ENCODE measurements around the gene FAM227A.
"Not testable (repeated sequence)": the region's sequence is repeated elsewhere in the genome, so short reads cannot be mapped to it uniquely, and the experiment has no call there.

Gene FAM227A

GRCh38 chr22:38611559-38611958 is 44.6 kb downstream of the FAM227A start:
- DNase-seq (ENCODE audit: low read depth, low spot score) = no peak

- no peak for DNase-seq (ENCODE audit: low read depth, low spot score)
Measured at GRCh38 chr22:38610234-38610633, 46.0 kb downstream of the FAM227A start.

DNA sequence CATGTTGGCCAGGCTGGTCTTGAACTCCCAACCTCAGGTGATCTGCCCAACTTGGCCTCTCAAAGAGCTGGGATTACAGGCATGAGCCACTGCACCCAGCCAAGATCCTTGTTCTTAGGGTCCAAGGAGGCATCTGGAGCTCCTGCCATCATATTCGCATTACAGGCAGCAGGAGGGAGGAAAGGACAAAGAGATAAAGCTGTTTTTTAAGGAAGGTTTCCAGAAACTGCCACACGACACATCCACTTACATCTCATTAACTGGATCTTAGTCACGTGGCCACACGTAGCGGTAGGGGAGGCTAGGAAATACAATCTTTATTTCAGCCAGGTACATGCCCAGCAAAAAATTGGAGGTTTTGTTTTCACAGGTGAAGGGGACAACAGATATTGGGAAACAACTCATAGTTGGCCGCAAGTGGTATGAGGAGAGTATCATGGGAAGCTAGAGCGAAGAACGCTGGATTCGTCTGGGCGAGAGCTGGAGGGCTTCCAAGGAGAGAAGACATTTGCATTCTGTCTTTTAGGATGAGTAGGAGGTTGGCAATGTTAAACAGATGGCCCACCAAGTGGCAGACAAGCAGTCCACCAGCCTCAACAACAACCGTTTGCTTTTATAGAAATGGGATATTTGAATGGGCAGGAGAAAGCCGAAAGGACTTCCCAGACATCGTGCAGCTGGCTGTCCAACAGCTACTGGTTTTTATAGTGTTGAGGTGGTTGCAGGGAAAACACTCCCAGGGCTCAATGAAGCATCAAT is 47.0 kb downstream of the FAM227A start:
- no peak for DNase-seq (ENCODE audit: low read depth, low spot score)

- no peak for DNase-seq (ENCODE audit: low read depth, low spot score)
Measured at GRCh38 chr22:38607680-38608079, 48.5 kb downstream of the FAM227A start.

GRCh38 chr22:38602166-38602565 is 54.0 kb downstream of the FAM227A start:
- no peak for DNase-seq (ENCODE audit: low read depth, low spot score)

DNA sequence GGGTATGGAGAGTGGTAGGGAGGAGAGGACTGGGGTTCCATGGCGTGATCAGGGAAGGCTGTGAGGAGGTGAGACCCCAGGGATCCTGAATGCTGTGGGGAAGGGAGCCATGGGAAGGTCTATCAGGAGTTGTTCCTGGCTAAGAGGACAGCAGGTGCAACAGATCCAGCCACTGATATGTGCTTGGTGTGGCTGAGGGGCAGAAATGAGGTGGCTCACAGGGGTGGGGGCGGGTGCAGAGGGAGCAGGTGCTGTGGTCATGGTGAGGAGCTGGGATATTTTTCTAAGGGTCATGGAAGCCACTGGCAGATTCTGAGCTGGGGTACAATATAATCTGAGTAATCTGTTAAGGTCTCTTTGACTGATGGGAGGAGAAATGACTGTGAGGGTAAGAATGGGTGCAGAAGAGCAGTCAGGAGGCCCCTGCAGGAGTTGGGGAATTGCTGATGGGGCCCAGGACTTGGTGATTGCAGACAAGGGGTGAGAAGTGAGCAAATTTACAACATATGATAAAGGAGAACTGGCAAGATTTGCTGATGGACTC is 54.9 kb downstream of the FAM227A start:
- DNase-seq (ENCODE audit: low read depth, low spot score) = no peak

- DNase-seq (ENCODE audit: low read depth, low spot score) = no peak
Measured at GRCh38 chr22:38599466-38599865, 56.7 kb downstream of the FAM227A start.

- DNase-seq (ENCODE audit: low read depth, low spot score) = not testable (repeated sequence)
Measured at GRCh38 chr22:38582923-38583322, 73.3 kb downstream of the FAM227A start.

DNA sequence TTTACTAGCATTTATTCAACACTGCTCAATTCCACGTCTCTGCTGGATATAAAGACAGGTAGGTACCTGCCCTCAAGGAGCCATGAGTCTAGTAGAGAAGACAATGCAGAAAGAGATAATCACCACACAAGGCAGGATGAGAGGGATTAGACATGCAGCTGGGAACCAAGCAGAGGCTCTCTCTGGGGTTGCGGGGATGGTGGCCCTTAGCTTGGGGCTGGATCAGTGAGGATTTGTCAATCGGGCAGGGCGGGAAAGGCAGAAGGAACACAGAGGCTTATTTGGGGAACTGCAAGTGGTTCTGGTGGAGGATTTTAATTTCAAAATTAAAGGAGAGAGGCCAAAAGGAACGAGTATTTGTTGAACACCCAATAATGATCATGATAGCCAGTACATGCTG is 77.7 kb downstream of the FAM227A start:
- DNase-seq (ENCODE audit: low read depth, low spot score) = no peak

GRCh38 chr22:38572065-38572464 is 84.1 kb downstream of the FAM227A start:
- no peak for DNase-seq (ENCODE audit: low read depth, low spot score)

DNA sequence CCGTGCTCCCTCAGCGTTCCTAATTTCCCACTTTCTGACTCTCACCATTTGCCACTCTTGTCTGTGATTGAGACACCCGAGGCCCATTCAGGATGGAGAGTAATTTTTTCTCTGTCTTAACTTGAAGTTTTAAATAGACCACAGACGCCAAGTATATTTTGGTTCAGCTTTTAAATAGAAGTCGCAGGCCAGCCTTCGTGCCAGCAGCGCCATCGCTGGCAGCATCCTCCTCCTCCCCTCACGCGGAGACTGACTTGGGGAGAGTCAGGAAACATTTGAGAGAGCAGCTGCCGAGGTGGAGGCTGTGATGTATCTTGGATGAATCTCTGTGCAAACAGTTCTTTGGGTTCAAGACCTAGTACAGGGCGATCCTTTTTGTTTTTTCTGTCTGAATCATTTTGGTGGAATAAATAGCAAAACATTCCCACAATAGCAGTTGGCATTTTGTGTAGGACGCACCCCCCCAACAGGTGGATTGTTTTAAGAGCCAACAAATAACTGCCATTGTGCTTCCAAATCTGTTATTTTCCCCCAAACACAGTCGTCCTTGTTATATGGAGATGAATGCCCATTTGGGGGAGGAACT is 85.3 kb downstream of the FAM227A start:
- no peak for DNase-seq (ENCODE audit: low read depth, low spot score)

DNA sequence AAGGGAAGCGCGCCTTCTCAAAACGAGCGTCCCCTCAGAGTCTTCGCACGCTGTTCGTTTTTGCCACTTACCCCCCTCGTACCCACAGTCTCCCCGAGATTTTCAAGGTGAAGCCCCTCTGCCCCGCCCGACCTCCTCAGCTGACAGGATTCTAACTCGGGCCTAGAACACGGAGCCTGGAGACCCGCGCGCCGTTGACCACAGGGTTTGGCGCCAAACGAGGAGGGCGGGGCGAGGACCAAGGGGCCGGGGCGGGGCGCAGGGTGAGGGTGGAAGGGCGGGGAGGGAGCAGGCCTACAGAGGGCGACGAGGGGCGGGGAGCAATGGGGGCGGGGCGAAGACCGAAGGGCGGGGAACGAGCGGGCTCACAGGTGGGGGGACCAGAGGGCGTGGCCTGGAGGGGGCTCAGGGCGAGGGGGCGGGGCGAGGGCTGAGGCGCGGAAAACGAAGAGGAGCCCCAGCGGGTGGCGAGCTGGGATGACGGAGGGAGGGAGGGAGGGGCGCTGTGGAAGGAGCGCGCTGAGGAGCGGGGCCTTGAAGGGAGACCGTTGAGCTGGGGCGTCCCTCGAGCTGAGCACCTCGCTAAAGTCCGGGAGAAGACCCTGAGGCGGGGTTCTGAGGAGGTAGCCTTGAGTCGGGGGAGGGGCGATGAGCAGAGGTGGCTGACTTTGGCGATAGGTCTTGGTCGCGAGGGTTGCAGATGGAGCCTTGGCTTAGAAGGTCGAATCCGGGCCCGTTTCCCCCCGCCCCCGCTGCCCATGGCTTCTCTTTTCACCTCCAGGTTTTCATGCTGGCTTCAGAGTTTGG is 86.0 kb downstream of the FAM227A start, which contains the start of gene DMC1:
TSS of gene DMC1 (minus strand) at position 212 of the 807 bp plus-strand sequence. CDS start 1,927 bp downstream, outside the sequence.
- DNase-seq (ENCODE audit: low read depth, low spot score) = no peak

DNA sequence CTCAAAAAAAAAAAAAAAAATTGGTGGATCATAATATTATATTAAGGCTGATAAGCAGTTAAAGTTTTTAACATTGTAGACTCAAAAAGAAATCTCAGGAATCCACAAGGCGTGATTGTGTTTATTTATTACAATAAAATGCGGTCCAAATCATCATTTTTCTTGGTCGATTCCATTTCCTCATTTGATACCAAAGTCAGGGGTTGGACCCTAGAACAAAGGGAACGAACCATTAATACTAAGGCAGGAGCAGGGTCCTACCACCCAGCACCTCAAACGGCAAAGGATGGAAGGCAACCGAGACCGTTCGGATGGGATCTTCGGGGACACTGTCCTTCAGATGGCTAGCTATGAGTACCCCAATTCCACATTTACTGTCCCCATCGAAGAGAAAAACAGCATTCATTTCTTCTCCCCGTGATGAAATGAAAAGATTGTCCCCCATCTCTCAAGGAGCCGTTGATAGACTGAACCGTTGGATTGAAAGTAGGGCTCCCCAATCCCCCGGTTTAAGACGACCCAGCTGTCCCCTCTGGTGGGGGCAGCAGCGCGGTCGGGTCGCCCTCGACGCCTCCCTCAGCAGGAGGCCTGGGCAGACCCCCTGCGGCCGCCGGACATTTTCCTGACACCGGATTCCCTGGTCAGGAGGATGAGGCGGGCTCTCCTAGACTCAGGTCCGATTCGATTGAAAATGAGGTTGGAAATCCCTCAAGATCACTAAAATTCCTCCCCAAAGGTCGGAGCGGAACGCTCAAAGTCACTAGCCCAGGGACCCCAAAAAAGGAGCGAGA is 86.8 kb downstream of the FAM227A start:
- no peak for DNase-seq (ENCODE audit: low read depth, low spot score)

DNA sequence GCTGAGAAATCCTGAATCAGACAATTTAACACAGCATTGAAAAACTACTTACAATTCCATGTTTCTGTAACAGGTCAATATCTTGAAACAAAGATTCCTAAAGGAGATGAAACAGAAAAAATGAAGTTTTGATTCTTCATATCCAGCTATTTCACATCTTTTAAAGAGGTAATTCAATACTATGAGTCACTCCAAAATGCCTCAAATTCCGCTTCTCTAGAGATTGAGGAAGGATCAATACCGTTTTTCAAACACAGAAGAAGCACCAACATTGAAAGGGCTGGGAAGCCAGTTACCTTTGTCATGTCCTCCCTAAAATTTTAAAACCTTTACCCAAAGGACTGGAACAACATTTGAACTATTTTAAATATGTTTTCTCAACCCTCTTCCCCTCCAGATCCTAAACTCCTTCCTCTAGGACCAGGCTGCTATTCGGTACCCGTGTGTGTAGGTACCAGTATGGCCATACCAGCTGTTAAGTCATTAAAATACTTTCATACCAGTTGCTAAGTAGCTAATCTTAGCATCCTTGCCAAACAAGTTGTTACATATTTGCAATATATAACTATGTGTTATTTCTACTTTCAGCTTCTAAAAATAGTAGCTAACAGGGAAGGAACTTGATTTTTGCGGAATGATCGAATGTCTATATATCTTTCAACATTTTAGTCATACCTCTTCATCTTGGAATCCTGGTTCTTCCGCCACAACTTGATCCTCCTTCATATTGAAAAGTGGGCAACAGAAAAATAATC is 88.5 kb downstream of the FAM227A start:
- no peak for DNase-seq (ENCODE audit: low read depth, low spot score)

DNA sequence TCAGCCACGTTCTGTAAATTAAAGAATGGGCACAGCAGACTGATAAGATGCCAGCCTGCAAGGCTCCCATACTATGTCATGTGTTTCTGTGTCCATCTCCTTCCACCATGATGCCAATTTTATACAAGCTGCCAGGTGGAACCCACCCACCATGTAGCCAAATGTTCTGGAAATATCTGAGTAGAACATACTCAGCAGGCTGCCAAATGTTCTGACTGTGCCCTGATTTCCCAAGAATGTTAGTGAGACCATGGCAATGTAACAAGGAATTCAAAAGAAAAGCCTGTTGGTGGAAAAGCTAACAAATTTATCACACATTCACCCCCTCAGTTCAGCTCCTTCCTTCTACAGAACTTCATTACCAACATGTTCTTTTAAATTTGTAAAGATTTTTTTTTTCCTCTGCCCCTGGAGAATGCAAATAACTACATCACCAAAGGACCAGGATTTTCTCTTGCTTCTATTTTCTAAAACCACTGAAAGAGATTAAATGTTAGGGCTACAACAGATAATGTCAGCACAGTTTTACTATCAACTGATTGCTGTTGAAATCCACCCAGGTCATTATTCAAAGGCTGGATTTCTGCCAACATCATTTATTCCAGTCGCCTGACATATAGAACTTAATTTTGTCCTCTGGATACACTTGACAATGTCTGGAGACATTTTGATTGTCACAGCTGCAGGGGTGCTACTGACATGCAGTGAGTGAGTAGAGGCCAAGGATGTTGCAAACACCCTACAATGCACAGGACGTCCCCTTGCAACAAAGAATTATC is 89.3 kb downstream of the FAM227A start:
- no peak for DNase-seq (ENCODE audit: low read depth, low spot score)

- no peak for DNase-seq (ENCODE audit: low read depth, low spot score)
Measured at GRCh38 chr22:38565441-38565840, 90.8 kb downstream of the FAM227A start.

DNA sequence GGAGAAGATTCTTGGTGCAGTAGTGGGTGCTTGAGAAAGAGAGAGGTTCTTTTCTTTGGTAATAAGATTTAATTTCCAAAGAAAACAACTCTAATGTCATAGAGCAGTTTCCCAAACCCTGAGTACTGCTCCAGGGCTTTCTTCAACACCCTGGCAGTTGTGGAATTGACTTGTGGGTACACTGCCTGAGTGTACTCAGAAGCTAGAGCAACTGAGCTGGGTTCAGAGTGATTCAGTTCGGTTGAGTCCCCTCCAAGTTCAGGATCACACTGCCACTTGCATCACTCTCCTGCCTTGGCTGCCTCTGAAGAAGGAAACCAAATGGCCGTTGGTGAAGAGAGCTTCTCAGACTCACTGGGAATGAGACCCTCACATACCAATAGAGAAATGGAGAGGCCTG is 91.5 kb downstream of the FAM227A start:
- DNase-seq (ENCODE audit: low read depth, low spot score) = no peak

- no peak for DNase-seq (ENCODE audit: low read depth, low spot score)
Measured at GRCh38 chr22:38554281-38554680, 101.9 kb downstream of the FAM227A start.

DNA sequence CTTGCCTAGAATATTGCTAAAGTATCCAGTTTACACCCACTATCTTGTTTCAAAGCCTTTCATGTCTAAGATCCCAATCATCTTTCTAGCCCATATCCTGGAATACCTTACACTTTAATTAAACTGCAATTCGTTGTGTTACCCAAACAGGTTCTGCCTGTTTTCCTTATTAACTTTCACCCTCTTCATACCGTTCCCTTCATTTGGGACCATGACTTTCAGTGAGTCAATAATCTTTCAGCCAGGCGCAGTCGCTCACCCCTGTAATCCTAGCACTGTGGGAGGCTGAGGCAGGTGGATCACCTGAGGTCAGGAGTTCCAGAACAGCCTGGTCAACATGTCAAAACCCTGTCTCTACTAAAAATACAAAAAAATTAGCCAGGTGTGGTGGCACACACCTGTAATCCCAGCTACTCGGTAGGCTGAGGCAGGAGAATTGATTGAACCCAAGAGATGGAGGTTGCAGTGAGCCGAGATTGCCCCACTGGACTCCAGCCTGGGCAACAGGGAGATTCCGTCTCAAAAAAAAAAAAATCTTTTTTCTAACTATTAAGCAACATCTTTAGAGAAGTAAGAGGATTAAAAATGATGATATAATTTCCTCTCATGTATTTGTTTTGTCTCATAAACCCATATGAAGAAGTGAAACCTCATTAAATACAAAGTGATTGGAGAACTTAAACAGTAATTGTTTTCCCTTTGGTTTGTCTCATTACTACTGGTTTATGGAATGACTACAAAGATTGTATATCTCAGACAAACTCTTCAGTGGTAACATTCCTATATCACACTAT is 106.9 kb downstream of the FAM227A start:
- no peak for DNase-seq (ENCODE audit: low read depth, low spot score)

Measured in smooth muscle cell of the brain vasculature (primary cell).